ENCODE measurements around the gene DBI. TPM values are rescaled to one million over a fixed set of nuclear protein-coding genes. Genes with fewer than 3 reads are reported as not detected.

DBI gene
- total RNA-seq, 1 donor from 2014 or later, result 125 TPM

GRCh38 chr2:119387381-119388129, 20.8 kb downstream of the DBI start:
- H3K4me3 Mint-ChIP-seq, result peak overlapping the region; percentile 12
- peak overlapping the region; percentile 3 for H3K27ac Mint-ChIP-seq
- H3K36me3 Mint-ChIP-seq, result no peaks in the 10 kb centered on the region
- peak; percentile 11 for DNase-seq (ENCODE audit: extremely low spot score, unreplicated experiment)
- no peak for TF ChIP-seq CTCF (conservative IDR thresholded peaks at IDR 0.05)
- peaks cover 26% of the 10 kb centered on the region for H3K4me1 Mint-ChIP-seq (ENCODE audit: unreplicated experiment)
- H3K9me3 Mint-ChIP-seq, result no peaks in the 10 kb centered on the region
- H3K27me3 Mint-ChIP-seq, result no peaks in the 10 kb centered on the region

GRCh38 chr2:119389615-119390306, 23.0 kb downstream of the DBI start:
- no peak for TF ChIP-seq CTCF (conservative IDR thresholded peaks at IDR 0.05)
- no peaks in the 10 kb centered on the region for H3K36me3 Mint-ChIP-seq
- peaks cover 26% of the 10 kb centered on the region for H3K4me1 Mint-ChIP-seq (ENCODE audit: unreplicated experiment)
- peak; percentile 24 for DNase-seq (ENCODE audit: extremely low spot score, unreplicated experiment)
- H3K9me3 Mint-ChIP-seq, result no peaks in the 10 kb centered on the region
- H3K27me3 Mint-ChIP-seq, result no peaks in the 10 kb centered on the region
- H3K27ac Mint-ChIP-seq, result peak overlapping the region; percentile 87
- H3K4me3 Mint-ChIP-seq, result peak overlapping the region; percentile 5

- H3K9me3 Mint-ChIP-seq, result no peaks in the 10 kb centered on the region
- DNase-seq (ENCODE audit: extremely low spot score, unreplicated experiment), result no peak
- H3K27ac Mint-ChIP-seq, result no peak overlapping the region
- no peak for TF ChIP-seq CTCF (conservative IDR thresholded peaks at IDR 0.05)
- H3K36me3 Mint-ChIP-seq, result no peaks in the 10 kb centered on the region
- H3K4me1 Mint-ChIP-seq (ENCODE audit: unreplicated experiment), result peaks cover 10% of the 10 kb centered on the region
- H3K4me3 Mint-ChIP-seq, result no peak overlapping the region
- no peaks in the 10 kb centered on the region for H3K27me3 Mint-ChIP-seq
Observed at GRCh38 chr2:119393971-119394748, 27.4 kb downstream of the DBI start.

GRCh38 chr2:119397196-119397595, 30.4 kb downstream of the DBI start:
- no peak overlapping the region for H3K27ac Mint-ChIP-seq
- DNase-seq (ENCODE audit: extremely low spot score, unreplicated experiment), result no peak
- H3K9me3 Mint-ChIP-seq, result no peaks in the 10 kb centered on the region
- no peaks in the 10 kb centered on the region for H3K27me3 Mint-ChIP-seq
- no peaks in the 10 kb centered on the region for H3K4me1 Mint-ChIP-seq (ENCODE audit: unreplicated experiment)
- TF ChIP-seq CTCF (conservative IDR thresholded peaks at IDR 0.05), result no peak
- H3K4me3 Mint-ChIP-seq, result no peak overlapping the region
- H3K36me3 Mint-ChIP-seq, result no peaks in the 10 kb centered on the region

- no peak for DNase-seq (ENCODE audit: extremely low spot score, unreplicated experiment)
- TF ChIP-seq CTCF (conservative IDR thresholded peaks at IDR 0.05), result no peak
- no peaks in the 10 kb centered on the region for H3K27me3 Mint-ChIP-seq
Observed at GRCh38 chr2:119402106-119402505, 35.3 kb downstream of the DBI start.

More at GRCh38 chr2:119402106-119402505, 35.3 kb downstream of the DBI start:
- Mint-ChIP-seq H3K27ac (no peak overlapping the region), H3K4me3 (no peak overlapping the region), H3K9me3 (no peaks in the 10 kb centered on the region), H3K4me1 (ENCODE audit: unreplicated experiment) (peaks cover 3% of the 10 kb centered on the region), H3K36me3 (no peaks in the 10 kb centered on the region)

Measured in type B pancreatic cell (in vitro differentiated cells).